Aorta (tissue), 5 donors: ENCODE results near the gene KIF11. TPM values are rescaled to one million over a fixed set of nuclear protein-coding genes. Genes with fewer than 3 reads are reported as not detected.
A peak's percentile ranks its signal among the peaks of the same experiment; 100 is the strongest.

Experiments
- ATAC-seq: fragments of 200-7000 bp; cut with Tn5 transposase; one replicate; pipeline ENCODE4 v1.9.1; 2022; ENCODE audit warnings: moderate library complexity; ENCODE audit not compliant: low FRiP score
- DNase-seq, 2 donors: peaks; one replicate each; pipeline ENCODE4 v3.0.0-alpha.2; 2020
- H3K27ac ChIP-seq, 2 donors: one replicate each; pipeline ENCODE4 v1.5.1; 2013; ENCODE audit warnings: low read length in 2 of 2, mild to moderate bottlenecking in 2 of 2, moderate library complexity in 2 of 2, control low read depth in 1 of 2, inconsistent platforms in 1 of 2, low read depth in 1 of 2
- H3K27me3 ChIP-seq, 2 donors: one replicate each; pipeline ENCODE4 v1.6.1; 2013; ENCODE audit warnings: control low read depth in 1 of 2, low read length in 1 of 2, mild to moderate bottlenecking in 1 of 2, moderate library complexity in 1 of 2; ENCODE audit not compliant: insufficient read depth in 2 of 2, control insufficient read depth in 1 of 2
- H3K36me3 ChIP-seq, 2 donors: one replicate each; pipeline ENCODE4 v1.6.1; 2013; ENCODE audit warnings: control low read depth in 1 of 2, low read length in 1 of 2, mild to moderate bottlenecking in 1 of 2; ENCODE audit not compliant: insufficient read depth in 2 of 2, control insufficient read depth in 1 of 2
- H3K4me1 ChIP-seq, 2 donors: one replicate each; pipeline ENCODE4 v1.6.1; 2013; ENCODE audit warnings: low read length in 2 of 2, control low read depth in 1 of 2, mild to moderate bottlenecking in 1 of 2, moderate library complexity in 1 of 2; ENCODE audit not compliant: insufficient read depth in 2 of 2, control insufficient read depth in 1 of 2
- H3K4me3 ChIP-seq, 2 donors: one replicate each; pipeline ENCODE4 v1.5.1; 2013; ENCODE audit warnings: low read length in 2 of 2, control low read depth in 1 of 2, mild to moderate bottlenecking in 1 of 2
- H3K9me3 ChIP-seq: one replicate; pipeline ENCODE4 v1.6.1; 2013; ENCODE audit warnings: mild to moderate bottlenecking, low read length; ENCODE audit not compliant: control insufficient read depth
- WGBS, 2 donors: extraction: QIAGEN DNeasy Blood & Tissue Kit; methylation state at CpG; one replicate each; pipeline ENCODE4 v1.1.7; 2013; 5-methylcytosine and 5-hydroxymethylcytosine counted together
- intact Hi-C, 2 donors: fragments of 100-400 bp; cut with DNase I; formaldehyde crosslinking; loops; one replicate each; pipeline versions ENCODE4 v1.14.2 to v1.15.0; 2022
- polyA plus RNA-seq, 2 donors: library from polyadenylated mRNA; stranded (reverse); fragments of 200-250 nt; gene quantifications; one replicate each; pipeline ENCODE4 v1.2.3, GENCODE V29; 2013
- total RNA-seq, 2 donors: library from RNA; stranded (reverse); fragmentation: NEBNext Ultra II Directional; extraction: Animal tissue kit (Norgen Biotek cat#: 25700); gene quantifications; one replicate each; pipeline ENCODE4 v1.2.1, GENCODE V29; 2021
- donor health status: healthy with polysubstance abuse.
- donor health status: Bipolar disorder and iron deficiency.
- donor health status: DM: no; HTN: no; CAD: no.
- donor health status: DM: no; HTN: no; CAD: no.
- donor health status: DM: yes; HTN: yes; CAD: no.

Gene KIF11
- total and polyA plus RNA-seq, 4 donors = 0.23 to 1.7 (median 0.76) TPM

- ATAC-seq = peak; percentile 67
Observed at GRCh38 chr10:92699518-92700381, 106.8 kb downstream of the KIF11 start.

GRCh38 chr10:92702301-92702916 lies 109.5 kb downstream of the KIF11 start:
- no peak for ATAC-seq
- intact Hi-C loops = no loop called here
- Histone ChIP-seq H3K27me3 (no peaks in the 10 kb centered on the region), H3K4me3 (no peak overlapping the region), H3K27ac (no peak overlapping the region), H3K9me3 (no peaks in the 10 kb centered on the region), H3K36me3 (no peaks in the 10 kb centered on the region), H3K4me1 (no peaks in the 10 kb centered on the region)
- no peak for DNase-seq
- 71 to 77% methylated on average over 4 of the region's 4 CpGs for WGBS, 2 donors

More at GRCh38 chr10:92699518-92700381, 106.8 kb downstream of the KIF11 start:
- DNase-seq = peak in 1 of 2 donors; percentile 62
- 0 to 1% methylated on average over 32 of the region's 32 CpGs for WGBS, 2 donors
- Histone ChIP-seq H3K27me3 (no peaks in the 10 kb centered on the region), H3K4me1 (no peaks in the 10 kb centered on the region), H3K9me3 (no peaks in the 10 kb centered on the region), H3K27ac (peak overlapping the region in 1 of 2 donors; percentile 10), H3K36me3 (no peaks in the 10 kb centered on the region), H3K4me3 (peak overlapping the region; percentile 17 to 88)
- intact Hi-C loops = loop anchor here in 1 of 2 donors (5.0 to 10.0 kb wide), 2 partner anchors 107 to 145 kb away; partner anchors contain the start of genes EXOC6 and KIF11

Other genes starting within 250 kb of the KIF11 start
- 10 to 100 TPM; 33.1 to 42.3 TPM for gene IDE, start 19.0 kb upstream of the KIF11 start, total RNA-seq
- gene IDE, start 19.0 kb upstream of the KIF11 start, polyA plus RNA-seq = 1 to 10 TPM; 8.8 to 8.9 TPM
- gene HHEX, start 96.8 kb downstream of the KIF11 start, total RNA-seq = 10 to 100 TPM; 11.5 to 22.7 TPM
- gene HHEX, start 96.8 kb downstream of the KIF11 start, polyA plus RNA-seq = 1 to 10 TPM; 4.5 to 6.3 TPM